ENCODE results near the gene MTCL1. TPM values are rescaled to one million over a fixed set of nuclear protein-coding genes. Genes with fewer than 3 reads are reported as not detected.

Gene MTCL1
- total RNA-seq, 1 experiment from 2014 or later, result 22.7 TPM

GRCh38 chr18:8778824-8779223 lies 73.5 kb downstream of the MTCL1 start:
- ChIA-PET RAD21 (ENCODE audit: low non-redundant PET in 1 of 2, low total read pairs in 2 of 2, uncharacterized antibody in 2 of 2, unreplicated experiment in 2 of 2) (no interaction called here), CTCF (no interaction called here), POLR2A (no interaction called here)
- no peaks in the 10 kb centered on the region for H4K20me1 ChIP-seq (ENCODE audit: insufficient read depth)
- no peak overlapping the region for H3K27ac ChIP-seq (ENCODE audit: low read depth, low read length)
- no peak overlapping the region for H2AFZ ChIP-seq (ENCODE audit: low read depth, low read length, poor library complexity, severe bottlenecking)
- ATAC-seq (no peak), DNase-seq (ENCODE audit: low read depth, low spot score) (no peak)
- no peaks in the 10 kb centered on the region for H3K36me3 ChIP-seq (ENCODE audit: control insufficient read depth in 1 of 2, insufficient read depth in 2 of 2, low read length in 2 of 2)
- no TSS peak for BruUV-seq (replicated peaks)
- intact Hi-C loops (cut with micrococcal nuclease), result no loop called here
- H3K9me3 ChIP-seq (ENCODE audit: control insufficient read depth in 1 of 2, insufficient read depth in 1 of 2, low read depth in 1 of 2, low read length in 2 of 2), result no peaks in the 10 kb centered on the region
- H3K4me2 ChIP-seq (ENCODE audit: low read length), result no peak overlapping the region
- no peak for TF ChIP-seq ZBTB33 (IDR thresholded peaks at IDR 0.05; ENCODE audit: extremely low read depth, insufficient replicate concordance, low read length)
- no peak for TF ChIP-seq CBX3 (IDR thresholded peaks at IDR 0.05; ENCODE audit: low read depth)
- no peak for TF ChIP-seq ZFX (IDR thresholded peaks at IDR 0.05)
- TF ChIP-seq FOSL1 (IDR thresholded peaks at IDR 0.05; ENCODE audit: low read depth), result no peak
- TF ChIP-seq EZH2phosphoT487 (IDR thresholded peaks at IDR 0.05; ENCODE audit: borderline replicate concordance), result no peak
- TF ChIP-seq SP1 (IDR thresholded peaks at IDR 0.05; ENCODE audit: low read depth), result no peak
- no peak for TF ChIP-seq RAD21 (IDR thresholded peaks at IDR 0.05; ENCODE audit: low read depth)
- H3K9ac ChIP-seq (ENCODE audit: low read length), result no peak overlapping the region
- no peaks in the 10 kb centered on the region for H3K4me1 ChIP-seq (ENCODE audit: control insufficient read depth in 1 of 2, insufficient read depth in 2 of 2, low read length in 2 of 2)
- H3K9me2 ChIP-seq (ENCODE audit: insufficient read depth), result no peaks in the 10 kb centered on the region
- no peaks in the 10 kb centered on the region for H3K79me2 ChIP-seq (ENCODE audit: insufficient read depth, low read length)
- H3K4me3 ChIP-seq (replicated peaks in 1 of 2; ENCODE audit: low read depth in 1 of 2, low read length in 2 of 2), result no peak overlapping the region
- H3K27me3 ChIP-seq (ENCODE audit: insufficient read depth, low read length), result no peaks in the 10 kb centered on the region

GRCh38 chr18:8779251-8779650 lies 73.9 kb downstream of the MTCL1 start:
- H3K27ac ChIP-seq (ENCODE audit: low read depth, low read length), result no peak overlapping the region
- H3K36me3 ChIP-seq (ENCODE audit: control insufficient read depth in 1 of 2, insufficient read depth in 2 of 2, low read length in 2 of 2), result no peaks in the 10 kb centered on the region
- H2AFZ ChIP-seq (ENCODE audit: low read depth, low read length, poor library complexity, severe bottlenecking), result no peak overlapping the region
- DNase-seq (ENCODE audit: low read depth, low spot score), result no peak
- no peaks in the 10 kb centered on the region for H3K79me2 ChIP-seq (ENCODE audit: insufficient read depth, low read length)
- intact Hi-C loops (cut with micrococcal nuclease), result no loop called here
- H3K9me3 ChIP-seq (ENCODE audit: control insufficient read depth in 1 of 2, insufficient read depth in 1 of 2, low read depth in 1 of 2, low read length in 2 of 2), result no peaks in the 10 kb centered on the region
- H4K20me1 ChIP-seq (ENCODE audit: insufficient read depth), result no peaks in the 10 kb centered on the region
- H3K4me2 ChIP-seq (ENCODE audit: low read length), result no peak overlapping the region
- no TSS peak for BruUV-seq (replicated peaks)
- H3K9me2 ChIP-seq (ENCODE audit: insufficient read depth), result no peaks in the 10 kb centered on the region
- H3K9ac ChIP-seq (ENCODE audit: low read length), result no peak overlapping the region
- no peak for ATAC-seq
- CTCF ChIA-PET, result no interaction called here
- no peak overlapping the region for H3K4me3 ChIP-seq (replicated peaks in 1 of 2; ENCODE audit: low read depth in 1 of 2, low read length in 2 of 2)
- POLR2A ChIA-PET, result no interaction called here
- no peaks in the 10 kb centered on the region for H3K27me3 ChIP-seq (ENCODE audit: insufficient read depth, low read length)
- RAD21 ChIA-PET (ENCODE audit: low non-redundant PET in 1 of 2, low total read pairs in 2 of 2, uncharacterized antibody in 2 of 2, unreplicated experiment in 2 of 2), result no interaction called here
- H3K4me1 ChIP-seq (ENCODE audit: control insufficient read depth in 1 of 2, insufficient read depth in 2 of 2, low read length in 2 of 2), result no peaks in the 10 kb centered on the region
- no peak for TF ChIP-seq SIN3A (IDR thresholded peaks at IDR 0.05; ENCODE audit: low read depth)
- no peak for TF ChIP-seq SRF (IDR thresholded peaks at IDR 0.05; ENCODE audit: low read depth)
- no peak for TF ChIP-seq RAD21 (IDR thresholded peaks at IDR 0.05; ENCODE audit: low read depth)
- no peak for TF ChIP-seq ELF1 (IDR thresholded peaks at IDR 0.05; ENCODE audit: borderline replicate concordance, low read depth)
- TF ChIP-seq, protein P1, sequence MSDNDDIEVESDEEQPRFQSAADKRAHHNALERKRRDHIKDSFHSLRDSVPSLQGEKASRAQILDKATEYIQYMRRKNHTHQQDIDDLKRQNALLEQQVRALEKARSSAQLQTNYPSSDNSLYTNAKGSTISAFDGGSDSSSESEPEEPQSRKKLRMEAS (IDR thresholded peaks at IDR 0.05), result no peak
- no peak for TF ChIP-seq CBX3 (IDR thresholded peaks at IDR 0.05; ENCODE audit: low read depth)
- TF ChIP-seq SP1 (IDR thresholded peaks at IDR 0.05; ENCODE audit: low read depth), result no peak
- TF ChIP-seq JUND (IDR thresholded peaks at IDR 0.05), result no peak
- no peak for TF ChIP-seq EZH2phosphoT487 (IDR thresholded peaks at IDR 0.05; ENCODE audit: borderline replicate concordance)
- TF ChIP-seq YY1 (IDR thresholded peaks at IDR 0.05; ENCODE audit: extremely low read depth, insufficient replicate concordance, low read depth, low read length), result no peak
- no peak for TF ChIP-seq ZBTB33 (IDR thresholded peaks at IDR 0.05; ENCODE audit: extremely low read depth, insufficient replicate concordance, low read length)
- TF ChIP-seq ATF3 (IDR thresholded peaks at IDR 0.05), result no peak
- TF ChIP-seq EGR1 (IDR thresholded peaks at IDR 0.05; ENCODE audit: low read depth), result no peak
- TF ChIP-seq ZFX (IDR thresholded peaks at IDR 0.05), result no peak

All from HCT116 (cell line).